PC-3 (cell line): Measurements from ENCODE around the gene AKAP5. TPM values are rescaled to one million over a fixed set of nuclear protein-coding genes. Genes with fewer than 3 reads are reported as not detected.

Source experiments
- ATAC-seq: fragments of 200-7000 bp; cut with Tn5 transposase; 2 replicates; pipeline ENCODE4 v1.9.1; 2020; ENCODE audit warnings: mild to moderate bottlenecking, moderate library complexity
- BruUV-seq: library from RNA; stranded (reverse); fragments of 400-500 nt; replicated peaks from 2 replicates; lab custom pipeline; 2021; lab: Mats Ljungman, UMichigan
- CTCF ChIA-PET: fragments of 300-600 bp; sonication (Branson Sonifier 250); formaldehyde crosslinking; loops from one replicate; lab custom pipeline; 2022; ENCODE audit warnings: antibody characterized with exemption; lab: Charles Lee
- POLR2A ChIA-PET: fragments of 300-600 bp; sonication (Branson Sonifier 250); formaldehyde crosslinking; loops from one replicate; lab custom pipeline; 2022; ENCODE audit warnings: antibody characterized with exemption; ENCODE audit not compliant: unreplicated experiment; lab: Charles Lee
- DNase-seq: peaks from one replicate; pipeline ENCODE4 v3.0.0-alpha.2; 2015
- H2AFZ ChIP-seq: fragments of 300-600 bp; sonication (generic); 2 replicates; pipeline ENCODE4 v1.6.0; 2016; ENCODE audit warnings: antibody characterized with exemption, low read length
- H3F3A ChIP-seq: fragments of 300-600 bp; sonication (generic); one replicate; pipeline ENCODE4 v1.6.0; 2017; ENCODE audit warnings: antibody characterized with exemption, low read length, control low read depth, mild to moderate bottlenecking; ENCODE audit not compliant: unreplicated experiment
- H3K27ac ChIP-seq: fragments of 300-600 bp; sonication (generic); 2 replicates; pipeline ENCODE4 v1.5.1; 2016; ENCODE audit warnings: mild to moderate bottlenecking, low read length
- H3K27me3 ChIP-seq: fragments of 300-600 bp; sonication (generic); 2 replicates; pipeline ENCODE4 v1.6.1; 2016; ENCODE audit warnings: low read length, mixed read lengths
- H3K36me3 ChIP-seq: fragments of 300-600 bp; sonication (generic); 2 replicates; pipeline ENCODE4 v1.6.1; 2016; ENCODE audit warnings: low read depth, mixed run types, low read length, mixed read lengths
- H3K4me1 ChIP-seq: fragments of 300-600 bp; sonication (generic); 2 replicates; pipeline ENCODE4 v1.5.1; 2016; ENCODE audit warnings: low read length; ENCODE audit not compliant: insufficient read depth
- H3K4me2 ChIP-seq: fragments of 300-600 bp; sonication (generic); 2 replicates; pipeline ENCODE4 v1.6.0; 2016; ENCODE audit warnings: low read length
- H3K4me3 ChIP-seq: fragments of 300-600 bp; sonication (generic); 2 replicates; pipeline ENCODE4 v1.5.1; 2016; ENCODE audit warnings: mild to moderate bottlenecking, low read length, mixed read lengths
- H3K79me2 ChIP-seq: fragments of 300-600 bp; sonication (generic); 2 replicates; pipeline ENCODE4 v1.6.1; 2017; ENCODE audit warnings: low read length, mixed read lengths
- H3K9ac ChIP-seq: fragments of 300-600 bp; sonication (generic); 2 replicates; pipeline ENCODE4 v1.6.0; 2016; ENCODE audit warnings: mild to moderate bottlenecking, low read length
- H3K9me2 ChIP-seq: fragments of 300-600 bp; sonication (generic); replicated peaks from 2 replicates; pipeline ENCODE4 v1.6.1; 2016; ENCODE audit warnings: mixed run types, low read length, mixed read lengths
- H3K9me3 ChIP-seq: fragments of 300-600 bp; sonication (generic); 2 replicates; pipeline ENCODE4 v1.6.1; 2016; ENCODE audit warnings: low read length, mixed read lengths
- H4K20me1 ChIP-seq: fragments of 300-600 bp; sonication (generic); 2 replicates; pipeline ENCODE4 v1.6.1; 2016; ENCODE audit warnings: low read length, mixed read lengths
- EZH2 ChIP-seq: fragments of 300-600 bp; sonication (generic); IDR thresholded peaks from one replicate; pipeline ENCODE4 v1.6.1; 2017; ENCODE audit warnings: antibody characterized with exemption, mild to moderate bottlenecking, low read length; ENCODE audit not compliant: unreplicated experiment
- EZH2phosphoT487 ChIP-seq: fragments of 300-600 bp; sonication (generic); IDR thresholded peaks from 2 replicates; pipeline ENCODE4 v1.6.1; 2018; ENCODE audit warnings: mild to moderate bottlenecking, antibody characterized with exemption, low read length, borderline replicate concordance
- intact Hi-C: fragments of 100-400 bp; cut with micrococcal nuclease; formaldehyde crosslinking; loops from 2 replicates; pipeline ENCODE4 v1.9.0; 2023
- total RNA-seq: library from RNA; depleted of rRNA; stranded (reverse); fragments of >200 nt; gene quantifications from 2 replicates; pipeline ENCODE4 v1.2.3, GENCODE V29; 2014
- TF ChIP-seq, protein P1 (sequence below): fragments of 300-600 bp; sonication (generic); conservative IDR thresholded peaks from 2 replicates; pipeline ENCODE4 v1.5.1; 2017; ENCODE audit warnings: antibody characterized with exemption, low read depth, mild to moderate bottlenecking, low read length

Gene AKAP5
- total RNA-seq, 1 experiment from 2014 or later = 0.58 TPM

DNA sequence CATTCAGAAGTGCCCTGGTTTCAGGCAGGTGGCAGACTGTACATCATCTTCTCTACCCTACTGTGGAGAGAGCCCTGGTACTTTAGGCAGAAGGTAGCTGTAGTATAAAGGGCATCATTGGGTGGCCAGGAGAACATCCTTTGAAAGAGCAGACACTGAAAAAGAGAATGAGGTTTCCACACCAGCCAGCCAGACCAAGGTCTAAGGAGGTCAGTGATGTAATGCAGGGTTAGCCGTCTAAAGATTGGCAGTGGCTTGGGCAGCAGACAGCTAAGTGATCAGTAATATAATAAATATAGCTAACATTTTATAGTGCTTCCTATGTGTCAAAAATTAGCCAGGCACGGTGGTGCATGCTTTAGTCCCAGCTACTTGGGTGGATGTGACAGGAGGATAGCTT lies 26.3 kb downstream of the AKAP5 start:
- DNase-seq (no peak), ATAC-seq (no peak)
- Histone ChIP-seq H3F3A (no peaks in the 10 kb centered on the region), H3K27me3 (no peaks in the 10 kb centered on the region), H3K9me2 (no peaks in the 10 kb centered on the region), H3K27ac (no peak overlapping the region), H3K4me1 (no peaks in the 10 kb centered on the region), H3K79me2 (no peaks in the 10 kb centered on the region), H3K9ac (no peak overlapping the region), H3K36me3 (peaks cover 22% of the 10 kb centered on the region), H4K20me1 (no peaks in the 10 kb centered on the region), H2AFZ (no peak overlapping the region), H3K9me3 (no peaks in the 10 kb centered on the region), H3K4me2 (no peak overlapping the region), H3K4me3 (no peak overlapping the region)
- no peak for TF ChIP-seq EZH2
- POLR2A ChIA-PET = no interaction called here
- CTCF ChIA-PET = no interaction called here
- no TSS peak for BruUV-seq
- intact Hi-C loops = no loop called here

DNA sequence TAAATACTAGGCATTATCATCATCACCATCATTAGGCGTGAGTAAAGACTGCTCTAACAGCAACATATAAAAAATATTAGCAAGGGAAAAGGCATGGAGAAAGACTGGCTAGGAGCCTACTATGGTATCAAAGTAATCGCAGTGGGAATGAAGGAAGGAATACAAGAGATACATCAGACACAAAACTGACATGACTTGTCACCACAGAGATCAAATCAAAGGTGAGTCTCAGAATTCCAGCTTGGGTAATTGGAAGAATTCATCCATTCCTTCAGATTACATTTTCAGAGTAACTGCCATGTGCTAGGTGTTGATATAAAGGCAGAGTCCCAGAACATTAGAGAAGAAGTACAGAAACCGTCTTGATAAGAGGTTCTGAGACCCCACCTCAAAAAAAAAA lies 28.2 kb downstream of the AKAP5 start:
- no TSS peak for BruUV-seq
- no peaks in the 10 kb centered on the region for H3K9me2 ChIP-seq
- no peak overlapping the region for H3K27ac ChIP-seq
- no peak overlapping the region for H3K9ac ChIP-seq
- TF ChIP-seq EZH2phosphoT487 (no peak), EZH2 (no peak)
- TF ChIP-seq, protein P1, sequence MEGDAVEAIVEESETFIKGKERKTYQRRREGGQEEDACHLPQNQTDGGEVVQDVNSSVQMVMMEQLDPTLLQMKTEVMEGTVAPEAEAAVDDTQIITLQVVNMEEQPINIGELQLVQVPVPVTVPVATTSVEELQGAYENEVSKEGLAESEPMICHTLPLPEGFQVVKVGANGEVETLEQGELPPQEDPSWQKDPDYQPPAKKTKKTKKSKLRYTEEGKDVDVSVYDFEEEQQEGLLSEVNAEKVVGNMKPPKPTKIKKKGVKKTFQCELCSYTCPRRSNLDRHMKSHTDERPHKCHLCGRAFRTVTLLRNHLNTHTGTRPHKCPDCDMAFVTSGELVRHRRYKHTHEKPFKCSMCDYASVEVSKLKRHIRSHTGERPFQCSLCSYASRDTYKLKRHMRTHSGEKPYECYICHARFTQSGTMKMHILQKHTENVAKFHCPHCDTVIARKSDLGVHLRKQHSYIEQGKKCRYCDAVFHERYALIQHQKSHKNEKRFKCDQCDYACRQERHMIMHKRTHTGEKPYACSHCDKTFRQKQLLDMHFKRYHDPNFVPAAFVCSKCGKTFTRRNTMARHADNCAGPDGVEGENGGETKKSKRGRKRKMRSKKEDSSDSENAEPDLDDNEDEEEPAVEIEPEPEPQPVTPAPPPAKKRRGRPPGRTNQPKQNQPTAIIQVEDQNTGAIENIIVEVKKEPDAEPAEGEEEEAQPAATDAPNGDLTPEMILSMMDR = no peak
- H3K4me1 ChIP-seq = no peaks in the 10 kb centered on the region
- ATAC-seq = no peak
- no peak overlapping the region for H3K4me2 ChIP-seq
- H3K27me3 ChIP-seq = no peaks in the 10 kb centered on the region
- no peaks in the 10 kb centered on the region for H4K20me1 ChIP-seq
- POLR2A ChIA-PET = interaction anchor here (0.5 kb wide), 1 partner anchor 11 kb away, joined by 21 read pairs; no protein-coding TSS in a partner anchor
- no peak overlapping the region for H2AFZ ChIP-seq
- H3K9me3 ChIP-seq = no peaks in the 10 kb centered on the region
- H3K79me2 ChIP-seq = no peaks in the 10 kb centered on the region
- intact Hi-C loops = no loop called here
- peaks cover 15% of the 10 kb centered on the region for H3K36me3 ChIP-seq
- CTCF ChIA-PET = interaction anchor here (0.6 kb wide), 1 partner anchor 149 kb away, joined by 3 read pairs; no protein-coding TSS in a partner anchor
- no peaks in the 10 kb centered on the region for H3F3A ChIP-seq
- H3K4me3 ChIP-seq = no peak overlapping the region
- no peak for DNase-seq

DNA sequence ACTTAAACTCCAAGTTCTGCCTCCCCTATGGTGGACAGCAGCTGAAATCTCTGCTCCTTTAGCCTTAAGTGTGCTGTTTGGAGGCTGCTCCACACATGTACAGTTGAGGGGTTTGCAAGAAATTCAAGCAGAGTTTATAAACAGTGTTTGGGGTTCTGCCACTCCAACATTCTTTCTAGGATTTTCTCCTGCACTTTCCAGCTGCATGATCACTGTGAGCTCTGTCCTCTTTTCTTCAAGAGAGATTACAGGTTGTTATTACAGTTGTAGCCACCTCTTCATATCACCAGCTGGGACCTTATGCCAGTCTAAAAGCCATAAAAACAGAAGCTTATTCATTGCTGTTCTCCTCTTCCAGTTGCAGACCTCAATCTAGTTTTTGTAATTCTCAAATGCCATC lies 30.0 kb downstream of the AKAP5 start:
- CTCF ChIA-PET = no interaction called here
- POLR2A ChIA-PET = interaction anchor here (0.6 kb wide), 1 partner anchor 16 kb away, joined by 3 read pairs; no protein-coding TSS in a partner anchor
- no peak overlapping the region for H3K9ac ChIP-seq

More for the DNA sequence above, 30.0 kb downstream of the AKAP5 start:
- H3K4me1 ChIP-seq = no peaks in the 10 kb centered on the region
- intact Hi-C loops = no loop called here
- H3K4me2 ChIP-seq = no peak overlapping the region
- peaks cover 15% of the 10 kb centered on the region for H3K79me2 ChIP-seq
- no peaks in the 10 kb centered on the region for H3K27me3 ChIP-seq
- no peak for DNase-seq
- BruUV-seq = no TSS peak
- no peaks in the 10 kb centered on the region for H3K9me3 ChIP-seq
- H4K20me1 ChIP-seq = no peaks in the 10 kb centered on the region
- 0 out of 2 replicates have a peak, but pooled peaks cover 11% of the 10 kb centered on the region for H3K36me3 ChIP-seq
- no peaks in the 10 kb centered on the region for H3F3A ChIP-seq
- H2AFZ ChIP-seq = no peak overlapping the region
- H3K27ac ChIP-seq = no peak overlapping the region
- no peak overlapping the region for H3K4me3 ChIP-seq
- TF ChIP-seq EZH2phosphoT487 (no peak), EZH2 (no peak)
- TF ChIP-seq, protein P1 = no peak
- no peak for ATAC-seq
- H3K9me2 ChIP-seq = no peaks in the 10 kb centered on the region
